ENCODE results near the gene IP6K3.
A peak's percentile ranks its signal among the peaks of the same experiment; 100 is the strongest.

IP6K3 gene

GRCh38 chr6:33758815-33759216, 12.1 kb upstream of the IP6K3 start:
- DNase-seq: no peak

GRCh38 chr6:33757906-33758305, 11.2 kb upstream of the IP6K3 start:
- DNase-seq: no peak

- no peak for DNase-seq
These were observed 10.4 kb upstream of the IP6K3 start for GRCh38 chr6:33757113-33757512.

- DNase-seq: no peak
These were observed 9.7 kb upstream of the IP6K3 start for GRCh38 chr6:33756211-33756954.

GRCh38 chr6:33755070-33755869, 8.6 kb upstream of the IP6K3 start:
- DNase-seq: no peak

DNA sequence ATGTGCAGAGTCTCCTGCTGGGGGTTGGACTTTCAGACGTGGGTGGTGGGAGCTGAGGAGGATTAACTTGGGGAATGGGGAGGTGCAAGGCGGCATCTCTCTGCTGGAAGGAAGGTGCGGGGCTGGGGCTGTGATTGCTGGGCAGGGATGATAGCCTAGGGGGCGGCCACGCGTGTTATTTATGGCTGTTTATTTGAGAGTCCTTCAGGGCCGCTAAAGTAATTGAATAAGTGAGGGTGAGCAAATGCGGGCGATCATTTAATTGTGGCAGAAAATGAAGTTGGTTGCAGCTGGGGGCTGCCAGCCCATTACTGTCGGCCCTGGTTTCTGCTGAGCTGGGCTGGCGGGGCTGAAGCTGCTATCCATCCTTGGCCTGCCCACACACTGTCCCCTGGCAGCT, 7.5 kb upstream of the IP6K3 start:
- DNase-seq: no peak

DNA sequence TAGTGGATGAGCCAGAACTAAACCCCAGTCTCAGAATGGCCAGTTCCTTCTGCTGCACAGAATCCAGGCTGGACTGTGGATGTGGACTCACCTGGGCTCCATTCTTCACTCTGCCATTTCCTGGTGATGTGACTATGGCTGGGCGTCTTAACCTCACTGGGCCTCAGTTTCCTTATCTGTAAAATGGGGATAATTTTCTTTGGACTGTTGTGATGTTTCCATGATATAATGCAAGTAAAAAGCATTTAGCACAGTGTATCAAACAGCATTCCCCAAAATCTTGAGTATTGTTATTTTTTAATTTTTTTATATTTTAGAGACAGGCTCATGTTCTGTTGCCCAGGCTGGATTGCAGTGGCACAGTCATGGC, 5.9 kb upstream of the IP6K3 start:
- no peak for DNase-seq

- DNase-seq: no peak
These were observed 5.3 kb upstream of the IP6K3 start for GRCh38 chr6:33751771-33752645.

DNA sequence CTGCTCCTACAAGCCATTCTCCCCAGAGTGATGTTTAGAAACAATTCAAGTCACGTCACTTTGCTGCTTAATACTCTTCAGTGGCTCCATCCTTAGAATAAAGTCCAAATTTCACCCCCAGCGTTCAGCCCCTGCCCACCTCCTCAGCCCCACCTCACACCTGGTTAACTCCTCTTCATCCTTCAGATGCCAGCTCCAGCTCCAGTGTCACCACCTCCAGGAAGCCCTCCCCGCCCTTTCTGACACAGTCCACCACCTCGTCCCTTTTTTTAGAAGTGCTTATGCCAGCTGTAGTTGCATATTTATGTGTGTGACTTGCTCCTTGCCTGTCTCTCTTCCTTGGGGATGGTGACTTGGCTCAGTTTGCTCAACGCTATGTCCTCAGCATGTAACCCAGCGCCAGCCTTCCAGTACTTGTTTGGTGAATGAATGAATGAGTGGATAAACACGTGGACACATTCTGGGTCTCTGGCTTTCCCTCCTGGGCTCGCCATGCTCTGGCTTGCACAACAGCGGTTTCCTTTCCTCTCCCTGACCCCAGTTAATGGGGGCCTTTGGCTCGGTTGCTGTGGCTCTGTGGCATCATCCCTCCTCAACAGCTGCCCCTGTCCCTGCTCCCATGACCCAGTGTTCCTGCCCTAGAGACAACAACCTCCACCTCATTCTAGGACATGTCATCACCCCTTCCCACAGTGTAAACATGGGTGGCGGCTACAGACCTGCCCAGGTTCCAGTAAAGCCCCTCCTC, 3.7 kb upstream of the IP6K3 start:
- no peak for DNase-seq

DNA sequence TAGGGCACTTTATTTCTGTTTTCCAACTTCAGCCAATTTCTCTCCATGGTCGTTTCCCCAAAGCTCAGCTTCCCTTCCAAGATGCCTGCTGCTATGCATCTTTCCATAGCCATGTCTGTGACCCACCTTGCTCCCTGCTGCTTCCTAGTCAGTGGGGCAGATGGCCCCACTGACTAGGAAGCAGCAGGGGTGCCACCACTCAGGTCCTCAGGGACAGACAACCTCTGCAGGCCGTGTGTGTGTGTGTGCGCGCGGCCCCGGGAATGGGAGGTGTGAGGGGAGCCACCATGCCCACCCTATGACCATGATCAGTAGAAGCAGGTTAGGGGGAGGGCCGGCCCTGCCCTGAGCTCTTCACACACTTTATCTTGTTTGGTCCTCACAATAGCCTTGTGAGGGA, 2.7 kb upstream of the IP6K3 start:
- no peak for DNase-seq

- no peak for DNase-seq
These were observed 2.1 kb upstream of the IP6K3 start for GRCh38 chr6:33748841-33749240.

DNA sequence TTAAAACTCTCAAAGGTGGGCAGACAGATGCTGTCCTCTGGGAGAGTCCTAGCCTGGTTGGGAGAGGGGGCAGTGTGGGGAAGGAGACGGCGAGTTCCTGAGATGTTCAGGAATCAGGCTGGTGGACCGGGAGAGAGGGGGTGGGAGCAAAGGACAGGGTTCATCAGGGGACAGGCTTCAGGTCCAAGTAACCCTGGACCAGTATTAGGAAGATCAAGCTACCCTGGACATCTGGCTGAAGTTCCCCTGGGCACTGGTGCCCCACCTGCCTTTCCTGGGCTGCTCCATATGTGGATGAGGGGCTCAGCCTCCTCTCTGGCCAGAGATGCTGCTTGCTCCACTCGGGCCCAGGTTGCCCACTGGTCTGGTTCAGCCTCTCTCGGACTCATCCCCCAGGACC, 1.1 kb upstream of the IP6K3 start:
- DNase-seq: no peak

DNA sequence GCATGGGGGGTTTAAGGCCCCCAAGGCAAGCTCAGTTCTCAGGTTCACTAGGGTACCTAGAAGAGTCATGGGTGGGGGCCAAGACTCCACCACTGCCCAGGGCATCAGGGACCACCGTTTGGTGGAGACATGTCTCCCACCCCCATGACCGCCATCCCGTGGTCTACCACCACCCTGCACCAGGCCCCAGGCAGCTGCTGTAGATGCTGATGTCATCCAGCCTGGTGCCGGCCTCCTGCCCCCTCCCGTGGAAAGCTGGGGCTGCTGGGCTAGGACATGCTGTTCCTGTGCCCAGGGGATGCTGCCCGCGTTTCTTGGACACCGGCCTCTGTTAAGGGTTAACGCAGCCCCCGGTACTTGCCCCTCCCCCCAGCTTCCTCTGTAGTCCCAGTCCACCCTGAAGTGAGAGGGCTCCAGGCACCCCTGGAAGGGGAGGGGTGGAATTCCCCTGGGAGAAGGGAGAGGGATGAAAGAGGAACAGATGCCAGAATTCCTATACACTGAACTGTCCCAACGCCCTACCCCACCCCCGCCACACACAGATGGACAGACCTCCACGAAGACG, 587 bp downstream of the IP6K3 start:
- no peak for DNase-seq

GRCh38 chr6:33745548-33745947, 1.2 kb downstream of the IP6K3 start:
- DNase-seq: no peak

DNA sequence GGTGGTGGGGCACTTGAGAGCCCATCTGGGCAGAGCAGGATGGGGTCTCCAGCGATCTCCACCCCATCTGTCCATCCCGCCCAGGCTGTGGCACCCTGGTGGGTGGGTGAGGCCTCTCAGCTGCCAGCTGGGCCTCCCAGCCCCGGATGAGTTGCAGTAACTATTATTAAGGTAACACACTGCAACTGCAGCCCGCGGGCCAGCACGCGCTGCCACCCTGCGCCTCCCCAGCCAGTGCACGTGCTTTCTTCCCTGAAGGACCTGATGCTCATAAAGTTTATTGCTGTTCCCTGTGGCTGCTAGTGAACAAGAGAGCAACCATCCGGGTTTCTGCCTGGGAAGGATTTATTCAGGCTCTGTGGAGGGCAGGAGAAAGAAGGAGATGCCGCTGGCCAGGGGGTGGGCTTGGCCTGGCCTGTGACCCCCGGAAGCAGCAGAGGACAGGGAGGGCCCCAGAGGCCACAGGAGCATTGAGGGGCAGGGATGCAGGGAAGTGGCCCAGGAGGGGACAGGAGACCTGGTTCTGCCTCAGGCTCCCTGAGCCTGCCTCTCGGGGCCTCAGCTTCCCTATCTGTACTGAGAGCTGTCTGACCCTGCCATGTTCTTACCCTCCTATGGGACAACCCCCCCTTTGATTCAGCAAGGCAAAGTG, 1.7 kb downstream of the IP6K3 start:
- DNase-seq: no peak

GRCh38 chr6:33744001-33744848, 2.5 kb downstream of the IP6K3 start:
- peak; percentile 71 for DNase-seq

DNA sequence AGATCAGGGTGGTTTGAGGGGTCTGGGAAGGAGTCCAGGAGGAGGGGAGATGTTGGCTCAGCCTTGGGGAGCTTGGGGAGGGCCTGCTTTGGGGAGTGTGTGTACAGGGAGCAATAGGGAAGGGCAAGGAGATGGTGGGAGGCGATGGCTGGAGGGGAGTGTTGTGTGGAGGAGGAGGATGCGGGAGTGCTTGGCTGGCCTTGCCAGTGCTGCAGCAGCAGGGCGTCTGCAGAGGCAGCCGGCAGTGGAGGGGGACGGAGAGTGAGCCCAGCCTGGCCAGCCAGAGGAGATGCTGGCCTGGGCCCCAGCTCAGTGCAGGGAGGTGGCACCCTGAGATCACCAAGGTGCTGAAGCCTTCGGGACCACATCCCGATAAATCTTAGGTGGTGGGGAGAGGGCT, 3.9 kb downstream of the IP6K3 start:
- no peak for DNase-seq

GRCh38 chr6:33742092-33742491, 4.6 kb downstream of the IP6K3 start:
- no peak for DNase-seq

- no peak for DNase-seq
These were observed 5.9 kb downstream of the IP6K3 start for GRCh38 chr6:33740794-33741193.

GRCh38 chr6:33740204-33740608, 6.5 kb downstream of the IP6K3 start:
- DNase-seq: no peak

DNA sequence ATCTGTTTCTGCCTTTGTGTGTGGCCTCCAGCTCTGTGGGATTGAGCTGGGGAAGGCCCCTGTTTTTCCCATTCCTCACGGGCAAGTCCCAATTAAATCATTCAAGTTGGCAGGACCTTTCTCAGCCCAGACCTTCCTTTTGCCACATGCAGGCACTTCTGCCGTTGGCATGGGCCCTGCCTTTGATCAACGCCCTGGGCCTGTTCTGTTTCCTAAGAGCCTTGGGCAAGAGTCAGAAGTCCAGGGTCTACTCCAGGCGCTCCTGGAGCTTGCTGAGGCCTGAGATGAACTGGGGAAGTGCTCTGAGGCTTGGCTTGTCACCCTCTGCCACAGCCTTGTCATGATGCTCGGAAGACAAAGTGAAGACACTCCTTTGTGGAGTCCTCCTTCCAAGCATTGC, 7.1 kb downstream of the IP6K3 start:
- no peak for DNase-seq
